MM.1S (cell line): Measurements from ENCODE around the gene MSX2.

Experiments
- CTCF ChIP-seq: fragments of 300-600 bp; sonication (generic); IDR thresholded peaks from 2 replicates; pipeline ENCODE4 v1.5.1; 2016; ENCODE audit warnings: antibody characterized with exemption, low read length, mixed read lengths
- EZH2 ChIP-seq: fragments of 300-600 bp; sonication (generic); optimal IDR thresholded peaks from 2 replicates; pipeline ENCODE3; 2017; ENCODE audit warnings: low read depth, mild to moderate bottlenecking, antibody characterized with exemption, low read length, mixed read lengths

DNA sequence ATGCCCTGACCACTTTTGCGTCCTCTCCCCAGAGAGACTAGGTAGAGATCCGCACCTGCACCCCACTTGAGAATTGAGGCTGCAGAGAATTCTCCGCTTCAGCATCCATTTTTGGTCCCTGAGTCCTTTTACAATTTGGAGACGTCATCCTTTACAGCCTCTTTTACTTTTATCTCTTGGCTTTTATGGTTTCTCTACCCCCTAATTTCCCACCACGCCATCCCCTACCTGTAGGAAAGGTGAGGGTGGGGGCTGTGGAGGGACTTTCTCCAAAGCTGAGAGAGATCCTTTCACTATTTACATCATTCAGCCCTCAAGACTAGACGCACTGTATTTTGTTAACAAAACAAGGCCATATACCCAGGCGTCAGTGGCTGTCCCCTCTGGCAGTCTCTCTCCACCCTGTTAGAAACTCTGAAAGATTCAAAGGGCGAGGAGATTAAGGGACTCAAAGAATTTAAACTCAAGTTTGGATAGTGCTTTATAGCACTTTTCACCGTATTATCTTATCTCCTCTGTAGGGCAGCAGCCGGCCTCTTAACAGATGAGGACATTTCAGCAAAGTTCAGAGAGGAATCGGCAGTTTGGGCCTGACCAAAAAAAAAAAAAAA lies 1.7 kb downstream of the MSX2 start:
- TF ChIP-seq CTCF (no peak), EZH2 (no peak)
